Measurements from ENCODE around the gene OGFR.

Gene OGFR

DNA sequence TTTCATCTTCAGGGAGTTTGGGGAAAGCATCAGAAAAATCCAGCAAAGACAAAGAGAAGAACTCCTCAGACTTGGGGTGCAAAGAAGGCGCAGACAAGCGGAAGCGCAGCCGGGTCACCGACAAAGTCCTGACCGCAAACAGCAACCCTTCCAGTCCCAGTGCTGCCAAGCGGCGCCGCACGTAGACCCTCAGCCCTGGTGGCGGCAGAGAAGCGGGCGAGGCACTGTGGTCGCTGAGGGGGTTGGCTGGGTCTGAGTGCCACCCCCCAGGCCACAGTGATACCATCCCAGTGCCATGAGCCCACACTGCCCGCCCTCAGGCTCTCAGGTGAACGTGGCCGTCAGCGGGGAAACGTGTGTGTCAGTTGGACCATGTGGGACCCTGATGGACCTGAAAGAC, 5.2 kb upstream of the OGFR start:
- no peak for DNase-seq (ENCODE audit: low read depth, low spot score)

GRCh38 chr20:62799873-62800272, 4.8 kb upstream of the OGFR start:
- no peak for DNase-seq (ENCODE audit: low read depth, low spot score)

DNA sequence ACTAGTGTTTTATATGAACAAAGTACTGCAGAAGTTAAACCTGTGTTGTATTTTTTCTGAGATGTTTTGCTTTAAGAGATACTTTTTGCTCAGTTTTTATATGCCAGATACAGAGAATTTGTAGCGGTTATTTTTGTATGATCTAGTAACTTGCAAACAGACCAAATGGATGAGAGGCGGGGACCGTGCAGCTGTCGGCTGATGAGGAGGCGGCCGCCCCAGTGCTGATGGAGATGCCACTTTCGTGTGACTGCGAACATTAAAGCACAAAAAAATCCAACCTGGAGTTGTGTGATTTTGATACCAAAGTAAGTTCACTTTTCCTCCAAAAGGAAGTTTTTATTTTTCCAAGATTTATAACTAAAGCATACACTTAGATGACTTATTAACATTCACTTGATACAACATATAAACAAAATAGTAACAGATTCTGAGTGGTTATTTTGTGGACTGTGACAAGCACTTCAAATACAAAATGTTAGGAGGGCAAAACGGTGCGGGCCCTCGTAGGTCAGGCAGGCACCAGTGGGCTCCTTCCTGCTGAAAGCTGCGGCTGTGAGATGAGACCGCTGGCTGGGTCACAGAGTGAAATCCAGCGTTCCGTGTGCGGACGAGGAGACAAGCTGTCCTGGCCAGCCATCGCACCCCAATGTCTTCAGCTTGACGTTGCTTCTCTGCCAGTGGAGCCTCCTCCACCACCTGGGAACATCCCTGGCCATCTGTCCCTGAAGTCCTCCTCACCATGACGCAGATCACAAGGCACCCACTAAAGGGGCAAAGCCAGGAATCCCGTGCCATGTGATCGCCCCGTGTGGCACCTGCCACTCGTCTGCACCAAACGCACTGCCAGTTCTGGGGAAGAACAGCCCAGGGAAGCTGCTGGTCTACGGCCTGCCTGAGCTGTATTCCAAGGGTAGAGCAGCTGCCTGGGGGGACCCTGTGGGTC, 4.0 kb upstream of the OGFR start:
- DNase-seq (ENCODE audit: low read depth, low spot score) = no peak

GRCh38 chr20:62801284-62802010, 3.2 kb upstream of the OGFR start:
- DNase-seq (ENCODE audit: low read depth, low spot score) = no peak

DNA sequence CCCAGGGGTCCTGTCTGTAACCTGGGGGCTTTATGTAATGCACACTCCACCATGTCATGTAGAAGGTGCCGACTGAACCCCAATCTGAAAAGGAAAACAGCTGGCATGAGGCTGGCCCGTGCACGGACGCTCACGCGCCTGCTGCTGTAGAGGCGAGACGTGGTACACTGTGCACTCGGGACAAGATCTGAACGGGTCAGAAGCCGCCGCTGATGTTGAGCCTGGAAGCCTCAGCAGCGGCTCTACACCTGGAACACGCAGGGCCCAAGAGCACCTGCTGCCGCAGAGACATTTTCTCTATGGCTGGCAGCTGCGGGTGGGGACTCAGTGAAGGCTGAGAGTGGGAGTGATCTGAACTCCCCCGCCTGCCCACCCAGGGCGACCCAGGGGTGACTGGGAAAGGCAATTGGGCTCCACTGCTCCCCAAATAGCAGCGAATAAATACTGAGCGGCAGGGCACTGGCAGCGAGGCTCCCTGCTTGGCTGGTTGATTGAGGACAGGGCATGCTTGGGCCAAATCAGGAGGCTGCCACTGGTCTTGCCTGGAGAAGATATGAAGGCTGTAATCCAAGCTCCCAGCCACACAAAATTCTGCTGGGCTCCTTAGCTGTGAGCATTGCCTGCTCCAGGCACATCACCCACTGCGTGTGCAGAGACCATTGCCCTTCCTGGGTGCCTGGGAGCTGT, 2.5 kb upstream of the OGFR start:
- DNase-seq (ENCODE audit: low read depth, low spot score) = no peak

DNA sequence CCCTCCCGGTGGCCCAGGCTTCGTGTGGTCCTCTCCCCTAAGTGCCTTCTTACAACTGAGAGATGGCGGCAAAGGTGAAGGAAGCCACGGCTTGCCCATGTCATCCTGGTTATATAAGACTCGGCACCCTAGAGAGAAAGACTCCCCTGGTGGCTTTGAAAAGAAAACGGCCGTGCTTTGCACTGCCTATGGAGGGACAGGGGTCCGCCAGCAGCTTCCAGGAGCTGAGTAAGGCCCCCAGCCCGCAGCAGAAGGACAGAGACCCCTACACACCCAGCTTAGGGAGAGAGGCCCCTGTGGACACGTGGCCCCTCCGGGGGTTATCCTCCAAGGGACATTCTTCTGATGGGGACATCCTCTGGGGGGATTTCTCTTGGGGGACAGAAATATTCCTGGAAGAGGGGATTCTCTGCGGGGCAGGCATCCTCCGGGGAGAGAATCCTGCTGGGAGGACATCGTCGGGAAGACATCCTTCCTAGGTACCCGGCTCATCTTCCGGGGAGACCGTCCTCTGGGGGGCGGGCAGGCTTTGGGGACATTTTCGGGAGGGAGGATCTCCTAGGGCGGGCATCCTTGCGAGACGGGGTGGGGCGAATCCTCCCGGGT, 511 bp upstream of the OGFR start:
- DNase-seq (ENCODE audit: low read depth, low spot score) = no peak

DNA sequence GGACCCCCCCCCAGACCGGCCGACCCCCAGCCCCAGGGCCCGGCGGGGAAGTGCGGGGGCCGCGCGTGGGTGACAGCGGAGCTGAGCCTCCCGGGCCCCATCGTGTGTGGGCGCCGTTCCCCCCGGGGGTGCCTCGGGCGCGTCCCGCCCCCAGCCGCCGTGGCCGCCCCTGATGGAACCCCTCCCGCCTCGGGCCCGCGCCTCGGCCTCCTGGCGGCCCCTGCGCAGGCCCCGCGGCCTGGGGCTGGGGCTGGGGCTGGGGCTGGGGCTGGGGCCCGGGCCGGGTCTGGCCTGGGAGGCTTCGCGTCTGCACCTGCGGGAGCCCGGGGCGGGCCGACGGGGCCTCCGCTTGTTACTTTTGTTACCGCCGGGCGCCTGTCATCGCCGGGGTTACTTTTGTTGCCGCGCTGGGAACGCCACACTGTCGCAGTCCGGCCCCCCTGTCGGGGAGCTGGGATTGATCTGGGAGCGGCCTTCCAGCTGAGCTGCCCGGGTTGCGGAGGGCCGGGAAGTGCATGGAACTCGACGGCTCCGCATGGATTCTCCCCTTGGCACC, 598 bp downstream of the OGFR start:
- DNase-seq (ENCODE audit: low read depth, low spot score) = no peak

GRCh38 chr20:62805711-62806382, 1.2 kb downstream of the OGFR start:
- DNase-seq (ENCODE audit: low read depth, low spot score) = no peak

DNA sequence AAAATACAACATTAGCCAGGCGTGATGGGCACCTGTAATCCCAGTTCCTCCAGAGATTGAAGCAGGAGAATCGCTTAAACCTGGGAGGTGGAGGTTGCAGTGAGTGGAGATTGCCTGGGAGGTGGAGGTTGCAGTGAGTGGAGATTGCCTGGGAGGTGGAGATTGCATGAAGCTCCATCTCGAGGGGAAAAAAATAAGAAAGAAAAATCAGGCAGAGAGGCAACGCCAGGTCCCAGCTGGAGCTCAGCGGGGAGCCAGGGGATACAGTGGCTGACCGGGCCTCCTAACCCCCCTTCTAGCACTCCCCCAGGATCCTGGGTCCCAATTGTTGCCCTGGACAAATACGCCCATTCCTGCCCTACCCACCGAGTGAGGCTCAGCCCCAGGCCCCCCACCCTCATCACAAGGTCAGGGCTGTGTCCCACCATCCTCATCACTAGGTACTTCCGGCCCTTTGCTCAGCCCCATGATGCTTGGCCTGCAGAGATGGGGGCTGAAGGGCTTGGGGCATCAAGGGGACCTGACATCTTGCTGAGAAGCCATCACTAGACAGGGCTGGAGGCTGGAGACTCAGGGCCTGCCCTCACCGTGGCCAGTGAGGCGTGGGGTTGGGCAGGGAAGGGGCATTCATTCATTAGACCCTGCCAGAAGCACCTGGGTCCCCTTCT, 1.9 kb downstream of the OGFR start:
- DNase-seq (ENCODE audit: low read depth, low spot score) = no peak

DNA sequence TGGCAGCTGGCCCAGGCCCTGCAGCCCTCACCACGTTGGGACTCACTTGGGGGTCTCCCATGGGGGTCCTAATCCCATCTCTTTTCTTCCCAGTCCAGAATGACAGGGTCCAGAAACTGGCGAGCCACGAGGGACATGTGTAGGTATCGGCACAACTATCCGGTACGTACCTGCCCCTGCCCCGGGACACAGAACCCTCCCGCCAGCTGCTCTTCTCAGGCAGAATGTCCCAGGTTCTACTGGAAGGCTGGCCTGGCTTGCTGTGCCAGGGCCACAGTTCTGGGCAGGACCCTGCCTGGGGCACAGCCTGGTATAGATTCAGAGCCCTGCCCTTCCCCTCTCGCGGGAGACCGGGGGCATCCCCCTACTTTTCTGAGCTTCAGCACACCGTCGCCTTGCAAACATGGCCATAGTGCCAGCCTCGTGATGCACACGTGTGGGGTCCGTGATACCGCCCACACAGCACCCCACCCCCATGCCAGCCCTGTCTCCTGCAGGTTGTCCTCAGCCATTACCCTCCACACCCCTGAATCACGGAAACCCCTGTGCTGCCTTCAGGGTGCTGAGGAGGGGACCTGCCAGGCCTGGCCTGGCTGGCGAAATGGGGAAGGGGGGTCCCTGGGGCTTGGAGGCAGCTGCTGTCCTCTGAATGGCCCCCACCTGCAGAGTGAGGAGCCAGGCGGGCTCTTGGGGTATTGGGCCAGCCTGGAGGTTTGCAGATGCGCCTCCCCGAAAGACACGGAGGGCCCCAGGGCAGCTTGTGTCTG, 3.0 kb downstream of the OGFR start:
- no peak for DNase-seq (ENCODE audit: low read depth, low spot score)

DNA sequence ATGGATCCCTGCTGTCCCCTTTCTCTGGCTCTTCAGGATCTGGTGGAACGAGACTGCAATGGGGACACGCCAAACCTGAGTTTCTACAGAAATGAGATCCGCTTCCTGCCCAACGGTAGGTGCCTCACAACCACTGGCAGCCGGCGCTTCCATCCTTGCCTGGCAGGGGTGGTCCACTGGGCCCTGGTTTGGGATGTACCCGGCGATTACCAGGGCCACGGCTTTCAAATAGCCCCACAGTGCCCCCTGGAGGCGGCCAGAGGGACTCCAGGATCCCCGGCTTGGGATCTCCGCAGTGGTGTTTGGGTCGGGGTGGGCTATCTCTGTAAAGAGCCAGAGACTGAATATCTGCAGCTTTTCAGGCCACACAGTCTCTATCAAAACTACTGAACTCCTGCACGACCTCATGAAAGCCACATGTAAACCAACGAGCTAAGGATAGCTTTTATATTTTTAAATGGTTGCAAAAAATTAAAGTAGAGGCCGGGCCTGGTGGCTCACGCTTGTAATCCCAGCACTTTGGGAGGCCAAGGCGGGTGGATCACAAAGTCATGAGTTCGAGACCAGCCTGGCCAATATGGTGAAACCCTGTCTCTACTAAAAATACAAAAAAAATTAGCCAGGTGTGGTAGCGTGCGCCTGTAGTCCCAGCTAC, 3.7 kb downstream of the OGFR start:
- no peak for DNase-seq (ENCODE audit: low read depth, low spot score)

- DNase-seq (ENCODE audit: low read depth, low spot score) = no peak
Measured at GRCh38 chr20:62809530-62810428, 5.1 kb downstream of the OGFR start.

GRCh38 chr20:62811320-62811719, 6.7 kb downstream of the OGFR start:
- DNase-seq (ENCODE audit: low read depth, low spot score) = no peak

GRCh38 chr20:62811720-62812119, 7.1 kb downstream of the OGFR start:
- DNase-seq (ENCODE audit: low read depth, low spot score) = no peak

DNA sequence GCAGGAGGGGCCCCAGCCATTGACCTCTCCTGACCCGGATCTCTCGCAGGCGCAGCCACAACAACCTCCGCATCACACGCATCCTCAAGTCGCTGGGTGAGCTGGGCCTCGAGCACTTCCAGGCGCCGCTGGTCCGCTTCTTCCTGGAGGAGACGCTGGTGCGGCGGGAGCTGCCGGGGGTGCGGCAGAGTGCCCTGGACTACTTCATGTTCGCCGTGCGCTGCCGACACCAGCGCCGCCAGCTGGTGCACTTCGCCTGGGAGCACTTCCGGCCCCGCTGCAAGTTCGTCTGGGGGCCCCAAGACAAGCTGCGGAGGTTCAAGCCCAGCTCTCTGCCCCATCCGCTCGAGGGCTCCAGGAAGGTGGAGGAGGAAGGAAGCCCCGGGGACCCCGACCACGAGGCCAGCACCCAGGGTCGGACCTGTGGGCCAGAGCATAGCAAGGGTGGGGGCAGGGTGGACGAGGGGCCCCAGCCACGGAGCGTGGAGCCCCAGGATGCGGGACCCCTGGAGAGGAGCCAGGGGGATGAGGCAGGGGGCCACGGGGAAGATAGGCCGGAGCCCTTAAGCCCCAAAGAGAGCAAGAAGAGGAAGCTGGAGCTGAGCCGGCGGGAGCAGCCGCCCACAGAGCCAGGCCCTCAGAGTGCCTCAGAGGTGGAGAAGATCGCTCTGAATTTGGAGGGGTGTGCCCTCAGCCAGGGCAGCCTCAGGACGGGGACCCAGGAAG, 7.7 kb downstream of the OGFR start:
- no peak for DNase-seq (ENCODE audit: low read depth, low spot score)

GRCh38 chr20:62812907-62813200, 8.2 kb downstream of the OGFR start:
- no peak for DNase-seq (ENCODE audit: low read depth, low spot score)

DNA sequence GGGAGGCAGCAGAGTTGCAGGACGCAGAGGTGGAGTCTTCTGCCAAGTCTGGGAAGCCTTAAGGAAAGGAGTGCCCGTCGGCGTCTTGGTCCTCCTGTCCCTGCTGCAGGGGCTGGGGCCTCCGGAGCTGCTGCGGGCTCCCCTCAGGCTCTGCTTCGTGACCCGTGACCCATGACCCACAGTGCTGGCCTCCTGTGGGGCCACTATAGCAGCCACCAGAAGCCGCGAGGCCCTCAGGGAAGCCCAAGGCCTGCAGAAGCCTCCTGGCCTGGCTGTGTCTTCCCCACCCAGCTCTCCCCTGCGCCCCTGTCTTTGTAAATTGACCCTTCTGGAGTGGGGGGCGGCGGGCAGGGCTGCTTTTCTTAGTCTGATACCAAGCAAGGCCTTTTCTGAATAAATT, 9.0 kb downstream of the OGFR start:
- no peak for DNase-seq (ENCODE audit: low read depth, low spot score)
